HG03460 (cell line): ENCODE results near the gene SORCS3.

ENCODE experiments used
- ATAC-seq: cut with Tn5 transposase; IDR thresholded peaks from one replicate; pipeline ENCODE4 v1.9.1; 2021; ENCODE audit not compliant: unreplicated experiment

SORCS3 gene

DNA sequence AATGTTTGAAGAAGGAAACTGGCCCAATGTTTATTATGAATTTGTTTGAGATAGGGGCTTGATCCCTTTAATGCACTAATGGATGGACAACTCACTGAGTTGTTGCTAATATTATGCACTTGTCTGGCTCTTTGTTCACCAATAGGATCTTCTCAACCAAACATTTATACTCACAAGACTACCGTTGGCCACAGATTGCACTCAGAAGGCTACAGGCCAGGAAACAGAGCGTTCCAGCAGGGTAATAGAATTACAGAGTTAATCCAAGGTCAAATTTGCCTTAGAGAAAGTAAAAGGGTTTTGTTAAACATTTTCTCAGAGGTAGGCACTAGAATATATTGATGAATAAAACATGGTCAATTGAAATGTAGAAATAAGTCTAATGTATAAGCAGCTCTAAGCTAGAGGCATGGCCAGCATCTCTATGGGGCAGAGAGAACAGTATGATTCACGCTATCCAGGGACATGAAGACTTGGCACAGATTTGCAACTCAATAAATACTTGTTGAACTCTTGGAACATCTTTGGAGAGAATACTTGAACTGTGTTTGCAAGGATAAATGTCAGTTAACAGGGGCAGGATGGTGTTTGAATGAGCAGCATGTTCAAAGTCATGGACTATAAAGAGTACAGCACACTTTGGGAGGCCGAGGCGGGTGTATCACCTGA, 606.9 kb downstream of the SORCS3 start:
- no peak for ATAC-seq

DNA sequence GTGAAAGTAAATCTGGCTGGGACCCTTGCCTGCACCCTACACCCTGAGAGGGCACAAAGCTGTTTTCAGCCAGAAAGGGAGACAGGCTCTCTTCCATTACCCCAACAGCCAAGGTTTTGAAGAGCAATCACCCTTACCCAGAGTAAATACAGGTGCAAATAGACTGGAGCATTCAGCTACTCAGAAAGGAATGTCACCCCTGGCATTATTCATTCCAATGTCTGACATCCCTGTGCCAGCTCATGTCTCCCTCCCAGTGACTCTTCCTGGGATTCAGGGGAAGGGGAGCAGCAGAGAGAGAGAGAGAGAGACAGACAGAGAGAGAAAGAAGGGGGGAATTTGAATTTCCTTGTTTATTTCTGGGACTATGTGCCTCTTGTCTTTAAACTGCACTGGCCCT, 611.8 kb downstream of the SORCS3 start:
- ATAC-seq, result no peak

DNA sequence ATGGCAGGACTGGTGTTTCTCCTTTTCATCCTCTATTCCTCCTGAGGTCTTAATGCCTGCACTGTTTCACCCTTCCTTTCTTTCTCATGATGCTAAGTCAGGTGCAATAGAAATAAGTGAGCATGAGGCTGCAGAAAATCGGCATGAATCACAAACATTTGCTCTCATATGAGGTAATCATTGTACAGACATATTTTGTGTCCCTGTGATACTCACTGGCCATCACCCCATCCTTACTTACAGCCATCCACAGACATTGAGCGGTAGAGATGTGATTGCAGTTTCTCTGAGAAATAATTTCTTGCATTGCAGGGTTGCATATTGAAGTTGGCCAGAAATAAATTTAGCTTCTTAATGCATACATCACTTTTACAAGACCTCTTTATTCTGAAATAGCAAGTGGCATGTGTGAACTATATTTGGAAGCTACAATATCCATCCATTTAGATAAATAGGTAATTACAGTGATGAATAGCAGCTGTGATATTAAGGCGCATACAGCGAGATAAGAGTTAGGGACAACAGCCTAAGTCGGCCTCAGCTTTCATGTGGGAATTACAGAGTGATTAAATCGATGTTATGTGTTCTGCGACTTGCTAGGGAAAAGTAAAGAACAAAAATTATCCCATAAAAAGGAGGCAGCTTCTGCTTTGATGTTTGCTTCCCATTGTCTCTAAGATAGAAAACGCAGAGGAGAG, 612.6 kb downstream of the SORCS3 start:
- no peak for ATAC-seq

DNA sequence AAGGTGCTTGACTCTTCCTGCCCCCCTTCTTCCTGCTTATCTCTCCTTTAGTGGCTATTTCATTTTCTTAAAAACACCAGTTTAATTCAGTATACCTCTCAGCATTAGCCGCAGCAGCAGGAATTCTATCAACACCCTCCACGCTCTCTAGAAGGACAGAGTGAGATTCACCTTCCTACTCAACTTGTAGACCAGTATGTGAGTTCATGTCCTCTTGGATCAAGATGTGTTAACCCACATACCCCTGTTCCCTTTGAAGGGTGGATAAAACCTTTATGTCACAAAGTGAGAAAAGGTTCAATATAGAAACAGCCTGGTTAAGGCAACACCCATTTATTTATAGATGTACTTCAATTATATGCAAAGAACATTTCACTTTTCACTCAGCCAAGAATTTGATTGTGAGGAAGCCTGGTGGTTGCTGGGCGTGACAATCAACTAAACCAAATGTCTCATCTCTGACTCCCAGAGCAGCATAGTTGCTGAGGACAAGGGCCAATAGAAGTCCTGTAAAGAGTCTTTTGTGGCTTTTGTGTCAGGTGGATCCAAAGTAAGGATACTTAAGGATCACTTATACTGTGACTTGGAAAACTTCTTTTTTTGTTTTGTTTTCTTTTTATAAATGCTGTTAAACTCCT, 617.1 kb downstream of the SORCS3 start:
- ATAC-seq, result no peak

DNA sequence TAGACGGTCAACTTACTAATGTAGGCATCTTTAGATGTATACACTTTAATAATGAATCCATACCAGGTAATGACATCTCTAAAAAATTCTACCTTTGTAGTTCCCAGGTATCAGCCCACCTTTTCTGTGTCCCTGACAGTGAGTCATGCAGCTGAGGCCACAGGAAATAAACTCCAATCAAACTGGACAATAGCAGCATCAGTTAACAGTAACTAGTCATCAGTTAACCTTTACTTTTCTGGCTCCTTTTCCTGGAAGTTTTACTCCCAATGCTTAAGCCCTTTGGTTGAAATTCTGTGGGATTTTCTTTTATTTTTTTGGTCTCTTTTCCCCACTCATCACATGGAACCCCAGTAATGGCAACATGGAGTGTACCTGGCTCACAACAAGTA, 617.6 kb downstream of the SORCS3 start:
- no peak for ATAC-seq

DNA sequence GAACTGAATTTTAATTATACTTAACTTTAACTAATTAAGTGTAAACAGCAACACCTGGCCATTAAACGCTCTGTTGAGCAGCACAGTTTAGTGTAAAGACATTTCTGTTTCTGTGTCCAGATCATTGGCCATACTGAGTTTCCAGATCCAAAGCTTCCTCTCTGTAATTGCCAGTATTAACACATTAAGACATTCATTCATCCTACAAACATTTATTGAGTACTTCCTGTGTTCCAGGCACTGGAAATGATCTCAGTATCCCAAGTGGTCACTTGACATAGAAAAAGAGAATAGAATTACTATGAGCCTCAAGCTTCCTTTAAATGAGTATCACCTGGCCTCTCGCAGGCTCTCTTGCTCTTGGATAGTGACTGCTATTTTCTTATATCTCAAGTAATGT, 618.1 kb downstream of the SORCS3 start:
- no peak for ATAC-seq

DNA sequence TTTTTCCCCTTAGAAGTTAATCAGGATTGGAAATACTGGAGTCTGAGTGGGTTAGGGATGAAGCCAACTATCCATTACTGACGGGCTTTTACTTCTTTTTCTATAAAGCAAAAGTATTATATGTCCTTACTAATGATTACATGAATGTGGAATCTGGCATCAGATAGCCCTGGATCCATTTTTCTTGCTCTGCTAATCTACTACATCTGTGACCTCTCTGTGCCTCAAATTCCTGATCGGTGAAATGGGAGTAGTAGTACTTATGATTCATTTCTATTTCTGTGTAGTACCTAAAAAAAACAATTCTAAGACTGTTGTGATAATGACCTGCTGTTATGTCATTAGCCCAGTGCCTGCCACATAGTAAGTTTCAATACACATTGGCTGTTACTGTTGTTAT, 621.6 kb downstream of the SORCS3 start:
- ATAC-seq, result no peak

DNA sequence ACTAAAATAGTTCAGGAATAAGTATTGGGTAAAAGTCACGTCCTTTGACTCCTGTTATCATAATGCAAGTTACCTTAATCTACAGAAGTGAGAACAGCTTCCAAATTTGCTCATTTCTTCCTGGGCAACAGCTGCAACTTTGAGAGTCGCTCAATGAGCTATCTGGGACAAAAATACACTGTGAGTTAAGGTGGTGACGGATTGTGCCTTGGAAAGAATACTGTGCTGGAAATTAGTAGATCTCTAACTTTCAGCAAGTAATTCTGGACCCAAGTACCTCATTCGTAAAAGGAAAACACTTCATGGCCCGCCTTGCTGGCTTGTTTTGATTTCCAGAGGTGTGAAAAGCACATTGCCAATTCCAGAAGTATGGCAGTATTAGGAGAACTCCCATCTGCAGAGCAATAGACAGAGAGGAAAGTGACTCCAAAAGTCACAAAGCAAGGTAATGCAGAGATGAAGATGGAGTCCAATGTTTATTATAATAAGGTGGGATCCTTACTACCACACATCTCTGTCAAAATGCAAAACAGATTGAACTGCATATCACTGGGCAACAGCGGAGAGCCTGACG, 626.0 kb downstream of the SORCS3 start:
- ATAC-seq, result no peak

DNA sequence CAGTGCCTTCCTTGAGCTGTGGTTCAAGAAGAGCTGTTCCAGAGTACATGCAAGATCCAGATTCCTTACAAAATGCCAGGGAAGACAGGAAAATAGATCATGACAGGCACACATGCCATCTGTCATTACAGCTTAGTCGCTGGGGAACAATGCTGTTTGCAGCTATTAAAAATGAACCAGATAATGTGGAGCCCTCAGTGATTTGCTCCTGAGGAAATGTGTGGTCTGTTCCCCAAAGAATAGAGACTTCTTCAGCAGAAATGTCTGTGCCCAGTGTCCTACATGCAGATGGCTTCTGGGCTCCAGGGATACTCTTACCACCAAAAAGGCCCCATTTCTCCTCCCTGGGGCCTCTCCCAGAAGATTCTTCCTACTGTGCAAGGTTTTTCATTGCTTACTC, 627.9 kb downstream of the SORCS3 start:
- no peak for ATAC-seq

DNA sequence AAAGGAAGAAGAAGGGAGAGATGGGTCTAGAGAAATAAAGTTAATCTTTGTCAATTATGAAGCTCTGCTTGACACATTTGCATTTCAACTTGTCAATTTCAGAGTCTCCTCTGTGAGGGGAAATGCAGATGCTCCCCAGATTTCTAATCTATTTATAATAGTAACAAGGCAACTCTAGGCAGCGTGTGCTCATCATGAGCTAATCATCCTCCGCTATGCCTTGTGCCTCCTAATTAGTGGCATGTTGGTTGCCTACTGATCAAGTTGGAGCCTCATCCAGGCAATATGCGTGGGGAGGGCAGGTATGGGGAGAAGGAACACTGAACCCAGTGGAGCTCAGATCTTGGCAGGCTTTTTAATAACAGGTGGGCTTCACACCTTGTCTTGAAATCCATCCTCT, 628.6 kb downstream of the SORCS3 start:
- no peak for ATAC-seq

DNA sequence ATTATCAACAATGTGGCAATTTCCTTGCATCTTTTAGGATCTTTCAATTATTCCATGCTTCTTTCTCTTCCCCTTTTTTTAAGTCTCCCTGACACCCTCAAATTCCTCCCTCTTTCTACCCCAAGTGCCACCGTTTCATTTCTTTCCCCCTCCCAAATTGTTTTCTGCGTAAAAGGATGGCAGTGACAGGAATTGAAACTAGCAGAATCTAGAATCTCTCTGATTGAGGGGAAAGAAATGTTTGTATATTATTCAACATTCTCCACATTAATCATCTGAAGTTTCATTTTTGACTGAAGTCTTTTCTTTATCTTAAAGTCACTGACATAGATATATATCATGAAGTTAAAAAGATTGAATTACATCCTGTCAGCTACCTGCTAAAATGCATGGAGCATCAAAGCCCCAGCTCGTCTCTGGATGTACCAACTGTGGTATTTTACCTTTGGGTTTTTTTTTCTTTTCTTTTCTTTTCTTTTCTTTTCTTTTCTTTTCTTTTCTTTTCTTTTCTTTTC, 633.5 kb downstream of the SORCS3 start:
- no peak for ATAC-seq

DNA sequence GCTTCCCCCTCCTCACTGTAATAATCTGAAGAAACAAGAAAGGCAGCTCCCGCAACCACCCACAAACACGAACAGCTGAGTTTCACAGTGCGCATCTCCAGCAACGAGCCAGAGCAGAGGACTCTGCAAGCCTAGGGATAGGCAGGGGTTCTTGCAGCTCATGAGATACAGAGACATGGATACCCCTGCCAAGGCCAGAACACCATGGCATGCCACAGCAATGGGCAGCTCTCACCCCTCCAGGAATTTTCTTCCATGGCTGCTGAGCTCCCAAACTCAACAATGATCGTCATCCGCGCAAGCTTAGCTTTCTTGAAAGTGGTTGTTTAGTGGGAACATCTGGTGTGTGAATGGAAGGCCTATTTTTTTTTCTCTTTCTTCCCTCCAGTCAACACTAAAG, 637.3 kb downstream of the SORCS3 start:
- ATAC-seq, result no peak

DNA sequence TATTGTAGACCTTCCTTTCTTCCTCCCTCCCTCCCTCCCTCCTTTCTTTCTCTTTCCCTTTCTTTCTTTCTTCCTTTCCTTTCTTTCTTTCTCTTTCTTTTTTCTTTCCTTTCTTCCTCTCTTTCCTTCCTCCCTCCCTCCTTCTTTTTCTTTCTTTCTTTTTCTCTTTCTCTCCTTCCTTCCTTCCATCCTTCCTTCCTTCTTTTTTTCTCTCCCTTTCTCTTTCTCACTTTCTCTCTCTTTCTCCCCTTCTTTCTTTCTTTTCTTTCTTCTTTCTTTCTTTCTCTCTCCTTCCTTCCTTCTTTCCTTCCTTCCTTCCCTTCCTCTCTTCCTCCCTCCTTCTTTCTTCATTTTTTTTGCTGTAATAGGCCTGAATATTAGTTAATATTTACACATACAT, 638.0 kb downstream of the SORCS3 start:
- no peak for ATAC-seq

DNA sequence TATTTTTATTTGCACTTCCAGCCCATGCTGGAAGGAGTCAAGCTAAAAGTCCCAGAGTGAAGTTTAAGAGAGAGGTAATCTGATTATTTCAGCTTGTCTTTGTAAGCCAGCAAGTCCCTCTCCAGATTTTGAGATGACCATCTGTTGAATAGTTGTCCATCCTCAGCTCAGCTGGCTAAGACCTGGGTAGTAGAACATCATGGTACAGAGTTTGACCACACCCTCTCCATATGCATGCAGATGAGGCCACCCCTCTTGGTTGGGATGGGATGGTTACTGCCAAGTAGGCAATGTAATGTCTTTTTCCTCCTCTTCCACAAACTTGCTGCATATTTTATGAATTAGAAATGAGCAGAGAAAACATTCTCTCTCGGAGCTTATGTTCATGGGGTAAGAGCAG, 639.8 kb downstream of the SORCS3 start:
- ATAC-seq, result no peak

DNA sequence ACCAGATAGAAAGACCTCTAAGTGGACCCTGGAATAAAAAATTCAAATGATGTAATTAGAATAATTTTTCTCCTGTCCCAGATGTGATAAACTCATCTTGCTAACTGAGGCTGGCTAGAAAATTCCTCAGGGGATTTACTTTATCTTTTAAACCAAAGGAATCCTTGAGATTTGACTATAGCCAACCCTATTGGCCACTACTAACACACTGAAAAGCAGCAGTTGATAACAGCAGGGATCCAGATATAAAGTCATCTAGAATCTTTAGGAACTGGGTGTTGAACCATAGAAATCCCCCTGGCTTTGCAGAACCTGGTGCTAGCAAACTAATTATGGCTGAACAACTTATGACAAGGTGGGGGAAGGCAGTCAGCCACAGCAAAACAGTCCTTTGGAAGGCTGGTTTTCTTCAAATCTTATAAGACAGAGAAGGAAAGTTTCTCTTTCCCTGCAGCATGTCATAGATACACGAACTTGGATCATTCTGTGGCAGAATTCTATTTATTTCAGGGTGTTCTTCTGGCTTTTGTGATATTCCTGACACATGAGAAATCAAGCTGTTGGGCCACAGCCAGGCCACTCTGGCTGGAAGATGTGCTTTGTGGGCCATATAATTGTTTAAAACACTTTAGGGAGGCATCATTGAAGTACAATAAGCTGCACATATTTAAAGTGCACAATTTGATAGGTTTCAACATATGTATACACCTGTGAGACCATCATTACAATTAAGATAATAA, 643.6 kb downstream of the SORCS3 start:
- no peak for ATAC-seq

DNA sequence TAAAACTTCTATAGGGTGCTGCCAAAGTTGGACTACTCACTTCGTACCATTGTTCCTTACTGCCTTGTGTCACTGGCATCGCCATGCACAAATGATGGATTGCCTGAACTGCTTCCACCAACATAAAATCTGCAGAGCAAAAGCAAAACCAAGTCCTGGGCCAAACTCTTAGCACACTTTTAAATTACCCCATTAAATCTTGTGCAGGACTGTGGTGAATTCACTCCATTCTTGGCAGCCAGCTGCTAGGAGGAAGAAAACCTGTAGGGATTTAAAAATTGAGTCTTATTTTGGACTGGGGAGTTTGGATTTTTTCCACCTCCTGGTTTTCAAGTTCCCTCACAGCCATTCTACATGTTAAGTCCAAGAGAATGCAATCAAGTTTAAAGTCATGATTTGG, 646.9 kb downstream of the SORCS3 start:
- no peak for ATAC-seq

DNA sequence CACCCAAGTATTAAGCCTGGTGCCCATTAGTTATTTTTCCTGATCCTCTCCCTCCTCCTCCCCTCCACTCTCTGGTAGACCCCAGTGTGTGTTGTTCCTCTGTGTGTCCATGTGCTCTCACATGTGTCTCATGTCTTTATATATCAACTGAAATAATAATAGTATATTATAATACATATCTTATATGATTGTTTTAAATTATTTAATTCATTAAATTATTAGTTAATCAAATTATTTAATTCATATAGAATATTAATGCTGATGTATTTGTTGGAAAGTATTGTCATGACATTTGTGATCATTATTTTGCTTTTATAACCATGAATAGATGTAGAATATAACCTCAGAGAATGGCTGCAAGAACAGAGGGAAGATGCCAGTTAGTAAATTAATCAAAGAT, 647.5 kb downstream of the SORCS3 start:
- no peak for ATAC-seq

DNA sequence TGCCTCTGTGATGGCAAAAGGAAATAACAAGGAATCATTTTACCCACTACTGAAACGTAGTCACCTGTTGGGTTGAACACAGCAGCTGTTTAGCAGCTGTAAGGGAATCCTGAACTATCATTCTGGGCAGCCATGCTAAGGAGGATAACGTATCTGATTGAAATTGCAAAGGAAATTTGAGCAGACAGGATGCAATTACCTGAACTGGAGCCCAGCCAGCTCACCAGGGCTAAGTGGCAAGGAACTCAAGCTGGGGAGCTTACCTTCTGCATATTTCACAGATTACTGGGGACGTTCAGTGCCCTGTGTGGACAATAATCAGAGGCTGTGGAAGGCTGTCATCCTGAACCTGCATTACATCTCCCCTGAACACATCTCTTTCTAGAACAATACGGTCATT, 650.5 kb downstream of the SORCS3 start:
- ATAC-seq, result no peak

DNA sequence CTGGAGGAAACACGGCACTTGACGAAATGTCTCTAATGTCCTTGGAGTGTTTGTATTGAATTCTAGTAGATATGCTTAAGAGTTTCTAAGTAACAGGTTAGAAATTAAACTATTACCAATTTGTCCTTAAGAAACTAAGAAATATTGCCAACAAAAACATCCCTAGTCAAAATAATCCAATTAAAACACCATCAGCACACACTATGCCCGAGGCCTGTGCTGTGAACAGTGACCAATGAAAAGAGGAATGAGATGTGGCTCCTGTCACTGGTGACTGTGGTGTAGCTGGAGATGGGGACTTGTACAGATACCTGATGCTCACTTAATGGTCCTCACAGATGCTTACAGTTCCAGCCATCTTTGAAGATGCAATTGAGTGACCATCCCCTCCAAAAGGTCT, 651.1 kb downstream of the SORCS3 start:
- ATAC-seq, result no peak
